ENCODE results near the gene POLR3C. TPM values are rescaled to one million over a fixed set of nuclear protein-coding genes. Genes with fewer than 3 reads are reported as not detected.

Gene POLR3C
- total and polyA plus RNA-seq, 2 of the 13 experiments (the other 11 are each of a cell fraction or from before 2014, with no cell fraction given) = 15.5 to 24.3 TPM

GRCh38 chr1:145845514-145846161 is 21.6 kb downstream of the POLR3C start, which contains the start of gene NUDT17 (continued):
- TF ChIP-seq POGK (CRISPR knock-in tag; conservative IDR thresholded peaks at IDR 0.05) (peak; percentile 63), ZFP36L1 (CRISPR knock-in tag; IDR thresholded peaks at IDR 0.05) (no peak), BCL3 (CRISPR knock-in tag; IDR thresholded peaks at IDR 0.05) (no peak), ZFY (CRISPR knock-in tag; IDR thresholded peaks at IDR 0.05) (peak; percentile 77), ZNF740 (CRISPR knock-in tag; IDR thresholded peaks at IDR 0.05) (no peak), NR1H2 (CRISPR knock-in tag; IDR thresholded peaks at IDR 0.05; ENCODE audit: borderline replicate concordance, low read depth) (0 out of 2 replicates have a peak, but pooled peaks have one; percentile 28), RXRB (CRISPR knock-in tag; IDR thresholded peaks at IDR 0.05; ENCODE audit: borderline replicate concordance) (0 out of 2 replicates have a peak, but pooled peaks have one; percentile 21), HBP1 (CRISPR knock-in tag; IDR thresholded peaks at IDR 0.05; ENCODE audit: low read depth) (peak; percentile 22; the same call in 1 of the 2 replicates), DNMT3B (CRISPR knock-in tag; conservative IDR thresholded peaks at IDR 0.05) (no peak), CREBL2 (CRISPR knock-in tag; IDR thresholded peaks at IDR 0.05; ENCODE audit: borderline replicate concordance) (no peak), ZNF619 (CRISPR knock-in tag; IDR thresholded peaks at IDR 0.05) (no peak), RFX3 (CRISPR knock-in tag; IDR thresholded peaks at IDR 0.05) (no peak), ZNF468 (CRISPR knock-in tag; IDR thresholded peaks at IDR 0.05) (no peak), USF2 (IDR thresholded peaks at IDR 0.05; ENCODE audit: low read depth, low read length) (no peak), USF2 (CRISPR knock-in tag; IDR thresholded peaks at IDR 0.05; ENCODE audit: borderline replicate concordance) (0 out of 2 replicates have a peak, but pooled peaks have one; percentile 41), ZMYM3 (CRISPR knock-in tag; IDR thresholded peaks at IDR 0.05) (no peak; the same call in 1 of the 2 replicates), BRD4 (CRISPR knock-in tag; IDR thresholded peaks at IDR 0.05) (peak; percentile 43; the same call in 1 of the 2 replicates), ZBTB20 (CRISPR knock-in tag; IDR thresholded peaks at IDR 0.05; ENCODE audit: borderline replicate concordance, low read depth) (no peak), ZNF644 (CRISPR knock-in tag; IDR thresholded peaks at IDR 0.05; ENCODE audit: low read depth) (no peak), ZNF33B (CRISPR knock-in tag; IDR thresholded peaks at IDR 0.05) (no peak), ZBTB7B (CRISPR knock-in tag; IDR thresholded peaks at IDR 0.05) (peak; percentile 53; the same call in 1 of the 2 replicates)
